BJ (cell line): ENCODE measurements around the gene PSMB11. TPM values are rescaled to one million over a fixed set of nuclear protein-coding genes. Genes with fewer than 3 reads are reported as not detected.

Source experiments
- CTCF ChIA-PET: fragments of 350-600 bp; formaldehyde crosslinking; extraction: SDS; loops from one replicate; lab custom pipeline; 2021; ENCODE audit warnings: antibody characterized with exemption, inconsistent platforms; lab: Yijun Ruan, JAX
- POLR2A ChIA-PET: fragments of 300-600 bp; sonication (Branson Sonifier 250); formaldehyde crosslinking; extraction: SDS; loops from one replicate; lab custom pipeline; 2021; ENCODE audit warnings: antibody characterized with exemption; lab: Charles Lee
- DNase-seq: peaks from one replicate; pipeline ENCODE4 v3.0.0-alpha.2; 2011; ENCODE audit warnings: low read depth
- H3K27me3 ChIP-seq: 2 replicates; pipeline ENCODE4 v1.6.0; 2011; ENCODE audit warnings: low read length; ENCODE audit not compliant: control insufficient read depth, insufficient read depth
- H3K36me3 ChIP-seq: 2 replicates; pipeline ENCODE4 v1.5.1; 2011; ENCODE audit warnings: low read length; ENCODE audit not compliant: control insufficient read depth, insufficient read depth
- H3K4me3 ChIP-seq: 2 replicates; pipeline ENCODE4 v1.5.1; 2011; ENCODE audit warnings: low read depth, mild to moderate bottlenecking, control low read depth, low read length
- CTCF ChIP-seq: IDR thresholded peaks from 2 replicates; pipeline ENCODE4 v1.5.1; 2011; ENCODE audit warnings: low read depth, mild to moderate bottlenecking, control low read depth, inconsistent platforms, low read length, moderate library complexity; ENCODE audit not compliant: insufficient read depth
- polyA plus RNA-seq: library from polyadenylated mRNA; depleted of rRNA; stranded (reverse); fragments of >200 nt; gene quantifications from 2 replicates; pipeline ENCODE4 v1.2.3, GENCODE V29; 2011; rRNA removed

The PSMB11 gene
- polyA plus RNA-seq, 1 experiment, result not detected

GRCh38 chr14:23091294-23092225, 49.5 kb downstream of the PSMB11 start:
- peaks cover 11% of the 10 kb centered on the region for H3K36me3 ChIP-seq
- ChIA-PET CTCF (interaction anchor here (1.0 to 5.9 kb wide), 5 partner anchors 13 to 105 kb away, joined by 3 to 50 read pairs (median 4); no protein-coding TSS in a partner anchor), POLR2A (interaction anchor here (0.6 kb wide), 1 partner anchor 13 kb away, joined by 3 read pairs; no protein-coding TSS in a partner anchor)
- H3K27me3 ChIP-seq, result no peaks in the 10 kb centered on the region
- no peak overlapping the region for H3K4me3 ChIP-seq
- no peak for DNase-seq
- TF ChIP-seq CTCF, result no peak

- ChIA-PET CTCF (interaction anchor here (1.2 to 5.9 kb wide), 2 partner anchors 15 to 24 kb away, joined by 4 to 50 read pairs; no protein-coding TSS in a partner anchor), POLR2A (no interaction called here)
- Histone ChIP-seq H3K4me3 (peak overlapping the region; percentile 89), H3K27me3 (no peaks in the 10 kb centered on the region), H3K36me3 (peaks cover 16% of the 10 kb centered on the region)
- no peak for TF ChIP-seq CTCF
- DNase-seq, result no peak
These were observed 51.1 kb downstream of the PSMB11 start for GRCh38 chr14:23093104-23093503.

GRCh38 chr14:23093526-23093925, 51.5 kb downstream of the PSMB11 start:
- Histone ChIP-seq H3K36me3 (peaks cover 16% of the 10 kb centered on the region), H3K27me3 (no peaks in the 10 kb centered on the region), H3K4me3 (peak overlapping the region; percentile 89)
- no peak for DNase-seq
- CTCF ChIA-PET, result interaction anchor here (0.8 to 3.3 kb wide), 6 partner anchors 13 to 69 kb away, joined by 3 to 43 read pairs (median 12); partner anchors contain the start of gene CDH24
- POLR2A ChIA-PET, result no interaction called here
- TF ChIP-seq CTCF, result no peak

Other genes with a start within 250 kb of the PSMB11 start
- 7.5 and 9.4 TPM in 2 replicates for gene SLC7A7, start 226.8 kb upstream of the PSMB11 start, polyA plus RNA-seq
- 66.7 and 78.6 TPM in 2 replicates for gene MRPL52, start 212.3 kb upstream of the PSMB11 start, polyA plus RNA-seq
- 327 and 592 TPM in 2 replicates for gene MMP14, start 205.6 kb upstream of the PSMB11 start, polyA plus RNA-seq
- 124 and 308 TPM in 2 replicates for gene LRP10, start 170.5 kb upstream of the PSMB11 start, polyA plus RNA-seq
- gene REM2, start 159.0 kb upstream of the PSMB11 start, polyA plus RNA-seq, result 0.05 and 0.10 TPM in 2 replicates
- 54.1 and 60.9 TPM in 2 replicates for gene RBM23, start 123.1 kb upstream of the PSMB11 start, polyA plus RNA-seq
- 128 and 152 TPM in 2 replicates for gene PRMT5, start 112.8 kb upstream of the PSMB11 start, polyA plus RNA-seq
- gene HAUS4, start 85.1 kb upstream of the PSMB11 start, polyA plus RNA-seq, result 23.5 and 26.4 TPM in 2 replicates
- gene AJUBA, start 59.7 kb upstream of the PSMB11 start, polyA plus RNA-seq, result 94.7 and 109 TPM in 2 replicates
- gene C14orf93, start 32.1 kb upstream of the PSMB11 start, polyA plus RNA-seq, result 9.1 and 14.7 TPM in 2 replicates
- gene PSMB5, start 7.3 kb upstream of the PSMB11 start, polyA plus RNA-seq, result 257 and 304 TPM in 2 replicates
- 9.0 and 14.8 TPM in 2 replicates for gene CDH24, start 15.3 kb downstream of the PSMB11 start, polyA plus RNA-seq
- 120 and 123 TPM in 2 replicates for gene ACIN1, start 52.9 kb downstream of the PSMB11 start, polyA plus RNA-seq
- 104 and 112 TPM in 2 replicates for gene C14orf119, start 53.3 kb downstream of the PSMB11 start, polyA plus RNA-seq
- 0.05 and 0.07 TPM in 2 replicates for gene CIROP, start 62.8 kb downstream of the PSMB11 start, polyA plus RNA-seq
- gene CEBPE, start 77.0 kb downstream of the PSMB11 start, polyA plus RNA-seq, result not detected in 2 replicates
- gene SLC7A8, start 141.4 kb downstream of the PSMB11 start, polyA plus RNA-seq, result 2.8 and 4.6 TPM in 2 replicates
- not detected in 2 replicates for gene RNF212B, start 195.7 kb downstream of the PSMB11 start, polyA plus RNA-seq
- gene HOMEZ, start 243.9 kb downstream of the PSMB11 start, polyA plus RNA-seq, result 11.9 and 16.0 TPM in 2 replicates